HG02840 (cell line): Measurements from ENCODE around the gene PDE12.
A peak's percentile ranks its signal among the peaks of the same experiment; 100 is the strongest.

Source experiments
- ATAC-seq: cut with Tn5 transposase; IDR thresholded peaks from one replicate; pipeline ENCODE4 v1.9.1; 2021; ENCODE audit warnings: mild to moderate bottlenecking, moderate library complexity, moderate number of reproducible peaks; ENCODE audit not compliant: unreplicated experiment, low FRiP score

Gene PDE12, protein sequence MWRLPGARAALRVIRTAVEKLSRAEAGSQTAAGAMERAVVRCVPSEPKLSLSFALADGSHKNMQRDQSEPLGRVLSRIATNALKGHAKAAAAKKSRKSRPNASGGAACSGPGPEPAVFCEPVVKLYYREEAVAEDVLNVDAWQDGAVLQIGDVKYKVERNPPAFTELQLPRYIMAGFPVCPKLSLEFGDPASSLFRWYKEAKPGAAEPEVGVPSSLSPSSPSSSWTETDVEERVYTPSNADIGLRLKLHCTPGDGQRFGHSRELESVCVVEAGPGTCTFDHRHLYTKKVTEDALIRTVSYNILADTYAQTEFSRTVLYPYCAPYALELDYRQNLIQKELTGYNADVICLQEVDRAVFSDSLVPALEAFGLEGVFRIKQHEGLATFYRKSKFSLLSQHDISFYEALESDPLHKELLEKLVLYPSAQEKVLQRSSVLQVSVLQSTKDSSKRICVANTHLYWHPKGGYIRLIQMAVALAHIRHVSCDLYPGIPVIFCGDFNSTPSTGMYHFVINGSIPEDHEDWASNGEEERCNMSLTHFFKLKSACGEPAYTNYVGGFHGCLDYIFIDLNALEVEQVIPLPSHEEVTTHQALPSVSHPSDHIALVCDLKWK

GRCh38 chr3:57555738-57556458 is at the start of gene PDE12:
Gene PDE12 (plus strand): TSS chr3:57556274. CDS start chr3:57556380, 106 bp downstream.
- peak; percentile 82 for ATAC-seq

GRCh38 chr3:57512166-57512565 is 43.9 kb upstream of the PDE12 start:
- ATAC-seq: no peak

DNA sequence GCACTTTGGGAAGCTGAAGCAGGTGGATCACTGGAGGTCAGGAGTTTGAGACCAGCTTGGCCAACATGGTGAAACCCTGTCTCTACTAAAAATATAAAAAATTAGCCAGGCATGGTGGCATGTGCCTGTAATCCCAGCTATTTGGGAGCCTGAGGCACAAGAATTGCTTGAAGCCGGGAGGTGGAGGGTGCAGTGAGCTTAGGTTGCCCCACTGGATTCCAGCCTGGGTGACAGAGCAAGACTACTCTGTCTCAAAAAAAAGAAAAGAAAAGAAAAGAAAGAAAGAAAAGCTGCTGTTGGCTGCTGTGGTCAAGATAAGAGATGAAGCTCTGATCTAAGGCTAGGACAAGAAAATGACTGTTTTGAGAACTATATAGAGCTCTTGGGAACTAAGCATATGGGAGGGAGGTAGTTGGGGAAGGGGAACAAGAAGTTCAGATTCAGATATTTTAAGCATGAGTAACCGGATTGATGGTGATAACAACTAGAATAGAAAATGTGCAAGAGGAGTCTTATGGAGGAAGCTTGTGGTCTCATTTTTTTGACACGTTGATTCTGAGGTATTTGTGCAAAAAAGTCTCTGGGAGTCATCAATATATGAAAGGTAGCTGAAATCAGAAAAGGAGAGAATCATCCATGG is 37.7 kb upstream of the PDE12 start:
- no peak for ATAC-seq

- ATAC-seq: no peak
These were observed 25.9 kb upstream of the PDE12 start for GRCh38 chr3:57530071-57530608.

DNA sequence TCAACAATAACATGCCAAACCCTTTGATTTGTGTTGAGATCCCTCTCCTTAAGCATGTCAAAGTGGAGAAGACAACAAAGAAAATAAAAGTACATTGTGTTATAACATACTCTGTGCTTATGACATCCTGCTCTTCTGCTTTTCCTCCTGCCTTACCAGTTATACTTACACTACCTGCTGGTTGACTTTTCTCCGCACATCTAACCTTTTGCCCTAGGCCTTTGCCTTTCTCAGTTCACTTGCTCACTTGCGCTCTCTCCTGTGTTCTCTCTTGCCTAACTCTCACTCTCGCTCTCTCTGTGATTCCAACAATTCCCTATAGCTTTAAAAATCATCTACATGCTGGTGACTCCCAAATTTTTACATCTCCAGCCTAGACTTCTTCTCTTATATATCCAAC is 17.6 kb upstream of the PDE12 start:
- ATAC-seq: no peak

GRCh38 chr3:57544181-57545125 is 11.6 kb upstream of the PDE12 start, which contains the start of gene DNAH12:
Gene DNAH12 (minus strand): TSS chr3:57544344. CDS start chr3:57542870, 1,474 bp downstream.
- ATAC-seq: no peak

GRCh38 chr3:57545636-57546268 is 10.3 kb upstream of the PDE12 start:
- ATAC-seq: no peak

DNA sequence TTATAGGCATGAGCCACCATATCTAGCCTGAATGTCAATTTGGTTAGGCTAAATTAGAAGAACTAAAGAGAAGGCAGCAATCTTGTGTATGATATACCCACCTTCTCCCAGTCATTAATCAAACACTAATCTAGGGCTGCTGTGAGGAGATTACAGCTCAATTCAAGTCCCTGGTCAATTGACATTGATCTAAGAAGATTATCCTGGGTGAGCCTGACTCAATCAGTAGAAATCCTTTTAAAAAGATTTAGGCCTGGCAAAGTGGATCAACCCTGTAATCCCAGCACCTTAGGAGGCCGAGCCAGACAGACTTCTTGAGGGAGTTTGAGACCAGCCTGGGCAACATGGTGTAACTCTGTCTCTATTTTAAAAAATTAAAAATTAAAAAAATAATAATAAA is 9.5 kb upstream of the PDE12 start:
- ATAC-seq: no peak

DNA sequence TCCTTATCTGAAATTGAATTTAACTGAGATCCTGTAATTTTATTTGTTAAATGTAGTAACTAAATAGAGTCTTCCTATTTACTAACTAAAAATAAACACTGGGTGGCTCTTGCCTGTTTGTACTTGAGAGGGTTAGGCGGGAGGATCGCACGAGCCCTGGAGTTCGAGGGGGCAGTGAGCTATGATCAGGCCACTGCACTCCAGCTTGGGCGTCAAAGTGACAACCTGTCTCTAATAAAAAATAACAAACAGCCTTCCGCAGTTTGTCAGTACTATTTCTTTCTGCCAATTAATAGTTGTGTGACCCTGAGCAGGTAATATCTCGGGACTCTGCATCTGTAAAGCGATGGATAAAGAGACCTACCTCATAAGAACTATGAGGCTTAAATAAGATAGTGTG is 768 bp upstream of the PDE12 start:
- ATAC-seq: no peak

- ATAC-seq: peak; percentile 32
These were observed 498 bp downstream of the PDE12 start for GRCh38 chr3:57556459-57557084.

- no peak for ATAC-seq
These were observed 1.0 kb downstream of the PDE12 start for GRCh38 chr3:57557085-57557537.

GRCh38 chr3:57559526-57559925 is 3.5 kb downstream of the PDE12 start:
- ATAC-seq: no peak

- ATAC-seq: no peak
These were observed 13.9 kb downstream of the PDE12 start for GRCh38 chr3:57569859-57570450.

GRCh38 chr3:57570878-57571277 is 14.8 kb downstream of the PDE12 start:
- no peak for ATAC-seq

- ATAC-seq: no peak
These were observed 16.0 kb downstream of the PDE12 start for GRCh38 chr3:57572096-57572495.

DNA sequence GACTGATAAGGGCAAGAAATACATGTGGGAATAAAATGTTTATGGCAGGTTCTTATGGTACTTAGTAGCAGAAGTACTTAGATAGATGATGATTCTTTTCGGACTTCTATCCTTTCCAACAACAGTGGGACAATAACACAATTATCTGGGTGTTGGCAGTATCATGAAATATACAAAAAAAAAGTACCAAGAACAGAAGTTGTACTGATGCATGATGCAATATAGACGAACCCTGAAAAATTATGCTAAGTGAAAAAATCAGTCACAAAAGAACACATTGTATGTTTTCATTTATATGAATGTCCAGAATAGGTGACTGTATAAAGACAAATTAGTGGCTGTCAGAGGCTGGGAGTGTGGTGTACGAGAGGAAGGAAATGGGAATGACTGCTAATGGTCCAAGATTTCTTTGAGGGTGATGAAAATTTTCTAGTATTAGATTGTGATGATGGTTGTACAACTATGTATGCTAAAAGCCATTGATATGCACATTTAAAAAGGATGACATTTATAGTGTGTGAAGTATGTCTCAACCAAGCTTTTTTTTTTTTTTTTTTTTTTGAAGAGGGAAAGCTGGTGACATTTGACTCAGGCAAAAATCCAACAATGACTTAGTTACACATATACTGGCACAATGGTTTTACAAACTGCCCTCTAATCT is 20.0 kb downstream of the PDE12 start:
- ATAC-seq: no peak

GRCh38 chr3:57577801-57578200 is 21.7 kb downstream of the PDE12 start:
- ATAC-seq: no peak
